ENCODE results near the gene BET1L.

GRCh38 chr11:235997-236773 lies 29.0 kb upstream of the BET1L start, which contains the start of gene SIRT3:
- TF ChIP-seq ESRRG (CRISPR knock-in tag; IDR thresholded peaks at IDR 0.05) (no peak), PATZ1 (CRISPR knock-in tag; IDR thresholded peaks at IDR 0.05; ENCODE audit: borderline replicate concordance) (no peak), GLIS3 (CRISPR knock-in tag; IDR thresholded peaks at IDR 0.05) (no peak), ZNF8 (CRISPR knock-in tag; IDR thresholded peaks at IDR 0.05) (no peak), ZC3H10 (CRISPR knock-in tag; IDR thresholded peaks at IDR 0.05) (no peak), PPARA (CRISPR knock-in tag; IDR thresholded peaks at IDR 0.05; ENCODE audit: borderline replicate concordance) (no peak), ZFP30 (CRISPR knock-in tag; IDR thresholded peaks at IDR 0.05) (no peak), TCF4 (CRISPR knock-in tag; IDR thresholded peaks at IDR 0.05; ENCODE audit: borderline replicate concordance) (no peak), ARNTL (CRISPR knock-in tag; IDR thresholded peaks at IDR 0.05; ENCODE audit: borderline replicate concordance, low read depth) (no peak), CREB5 (CRISPR knock-in tag; IDR thresholded peaks at IDR 0.05; ENCODE audit: low read depth) (no peak), OSR1 (CRISPR knock-in tag; IDR thresholded peaks at IDR 0.05) (no peak), ZFP3 (CRISPR knock-in tag; IDR thresholded peaks at IDR 0.05) (no peak), RARB (CRISPR knock-in tag; IDR thresholded peaks at IDR 0.05) (no peak)

Measured in SK-N-SH treated with all-trans-retinoic acid at 6 μM for 48 hours (cell line).